ENCODE results near the gene PLAGL2.
A peak's percentile ranks its signal among the peaks of the same experiment; 100 is the strongest.

The PLAGL2 gene

GRCh38 chr20:32227744-32228688, 20.5 kb upstream of the PLAGL2 start:
- Histone ChIP-seq H3K79me2 (no peaks in the 10 kb centered on the region), H3K9me3 (ENCODE audit: control insufficient read depth, low read length) (no peaks in the 10 kb centered on the region), H3K4me2 (ENCODE audit: low read length) (peak overlapping the region; percentile 45), H3K4me1 (peaks cover 24% of the 10 kb centered on the region), H2AFZ (no peak overlapping the region), H3K4me3 (ENCODE audit: low read depth, low read length) (no peak overlapping the region), H3K36me3 (ENCODE audit: control insufficient read depth, insufficient read depth, low read length) (no peaks in the 10 kb centered on the region), H3K9ac (no peak overlapping the region), H3K27ac (peak overlapping the region; percentile 29), H3K27me3 (ENCODE audit: control insufficient read depth, insufficient read depth, low read length) (no peaks in the 10 kb centered on the region)
- TF ChIP-seq CTCF (IDR thresholded peaks at IDR 0.05): no peak

GRCh38 chr20:32227306-32227705, 19.8 kb upstream of the PLAGL2 start:
- Histone ChIP-seq H3K4me2 (ENCODE audit: low read length) (peak overlapping the region; percentile 45), H3K36me3 (ENCODE audit: control insufficient read depth, insufficient read depth, low read length) (no peaks in the 10 kb centered on the region), H3K9ac (no peak overlapping the region), H3K79me2 (no peaks in the 10 kb centered on the region), H3K4me3 (ENCODE audit: low read depth, low read length) (no peak overlapping the region), H3K27me3 (ENCODE audit: control insufficient read depth, insufficient read depth, low read length) (no peaks in the 10 kb centered on the region), H3K27ac (peak overlapping the region; percentile 29), H3K4me1 (peaks cover 19% of the 10 kb centered on the region), H2AFZ (no peak overlapping the region), H3K9me3 (ENCODE audit: control insufficient read depth, low read length) (no peaks in the 10 kb centered on the region)
- TF ChIP-seq CTCF (IDR thresholded peaks at IDR 0.05): no peak

- H3K36me3 ChIP-seq (ENCODE audit: control insufficient read depth, insufficient read depth, low read length): no peaks in the 10 kb centered on the region
- no peak overlapping the region for H2AFZ ChIP-seq
- H3K9me3 ChIP-seq (ENCODE audit: control insufficient read depth, low read length): no peaks in the 10 kb centered on the region
- H3K9ac ChIP-seq: no peak overlapping the region
- H3K4me3 ChIP-seq (ENCODE audit: low read depth, low read length): no peak overlapping the region
- H3K27me3 ChIP-seq (ENCODE audit: control insufficient read depth, insufficient read depth, low read length): no peaks in the 10 kb centered on the region
- no peaks in the 10 kb centered on the region for H3K79me2 ChIP-seq
- H3K27ac ChIP-seq: no peak overlapping the region
- peaks cover 12% of the 10 kb centered on the region for H3K4me1 ChIP-seq
- no peak for TF ChIP-seq CTCF (IDR thresholded peaks at IDR 0.05)
- H3K4me2 ChIP-seq (ENCODE audit: low read length): no peak overlapping the region
Measured at GRCh38 chr20:32226391-32226790, 18.8 kb upstream of the PLAGL2 start.

- TF ChIP-seq CTCF (IDR thresholded peaks at IDR 0.05): no peak
- Histone ChIP-seq H3K9ac (no peak overlapping the region), H3K79me2 (no peaks in the 10 kb centered on the region), H3K4me1 (peaks cover 12% of the 10 kb centered on the region), H3K4me3 (ENCODE audit: low read depth, low read length) (no peak overlapping the region), H3K4me2 (ENCODE audit: low read length) (no peak overlapping the region), H3K27me3 (ENCODE audit: control insufficient read depth, insufficient read depth, low read length) (no peaks in the 10 kb centered on the region), H3K36me3 (ENCODE audit: control insufficient read depth, insufficient read depth, low read length) (no peaks in the 10 kb centered on the region), H2AFZ (no peak overlapping the region), H3K27ac (no peak overlapping the region), H3K9me3 (ENCODE audit: control insufficient read depth, low read length) (no peaks in the 10 kb centered on the region)
Measured at GRCh38 chr20:32224463-32224862, 16.9 kb upstream of the PLAGL2 start.

Data from parathyroid adenoma (tissue), 2 donors.